GM21423 (cell line): ENCODE data around the gene NUP98.

Experiments used
- ATAC-seq: cut with Tn5 transposase; IDR thresholded peaks from one replicate; pipeline ENCODE4 v1.9.1; 2021; ENCODE audit warnings: mild to moderate bottlenecking, moderate library complexity; ENCODE audit not compliant: unreplicated experiment

Gene NUP98

GRCh38 chr11:3738723-3739122 lies 58.6 kb downstream of the NUP98 start:
- no peak for ATAC-seq

- no peak for ATAC-seq
Measured at GRCh38 chr11:3738241-3738640, 59.1 kb downstream of the NUP98 start.

GRCh38 chr11:3737386-3737933 lies 59.9 kb downstream of the NUP98 start:
- ATAC-seq: no peak

GRCh38 chr11:3736816-3737215 lies 60.5 kb downstream of the NUP98 start:
- no peak for ATAC-seq

GRCh38 chr11:3735827-3736226 lies 61.5 kb downstream of the NUP98 start:
- no peak for ATAC-seq

- no peak for ATAC-seq
Measured at GRCh38 chr11:3732671-3733436, 64.5 kb downstream of the NUP98 start.

- no peak for ATAC-seq
Measured at GRCh38 chr11:3723014-3723708, 74.2 kb downstream of the NUP98 start.

GRCh38 chr11:3722100-3722499 lies 75.3 kb downstream of the NUP98 start:
- no peak for ATAC-seq

- ATAC-seq: no peak
Measured at GRCh38 chr11:3720997-3721396, 76.4 kb downstream of the NUP98 start.

- no peak for ATAC-seq
Measured at GRCh38 chr11:3712274-3712673, 85.1 kb downstream of the NUP98 start.

GRCh38 chr11:3710485-3711259 lies 86.7 kb downstream of the NUP98 start:
- ATAC-seq: no peak

- ATAC-seq: no peak
Measured at GRCh38 chr11:3709977-3710376, 87.4 kb downstream of the NUP98 start.

GRCh38 chr11:3707176-3707575 lies 90.2 kb downstream of the NUP98 start:
- no peak for ATAC-seq

- ATAC-seq: no peak
Measured at GRCh38 chr11:3703383-3703782, 94.0 kb downstream of the NUP98 start.

GRCh38 chr11:3700910-3701309 lies 96.4 kb downstream of the NUP98 start:
- no peak for ATAC-seq

GRCh38 chr11:3700410-3700809 lies 96.9 kb downstream of the NUP98 start:
- no peak for ATAC-seq

- ATAC-seq: no peak
Measured at GRCh38 chr11:3686751-3687150, 110.6 kb downstream of the NUP98 start.

GRCh38 chr11:3685923-3686322 lies 111.4 kb downstream of the NUP98 start:
- no peak for ATAC-seq

GRCh38 chr11:3684819-3685172 lies 112.6 kb downstream of the NUP98 start:
- ATAC-seq: no peak

- no peak for ATAC-seq
Measured at GRCh38 chr11:3684129-3684818, 113.1 kb downstream of the NUP98 start.

GRCh38 chr11:3683039-3683438 lies 114.3 kb downstream of the NUP98 start:
- no peak for ATAC-seq
